Posterior cingulate gyrus (tissue), 11 donors: Measurements from ENCODE around the gene GRIK3.

ENCODE experiments used
- DNase-seq, 10 donors: peaks; one replicate each; pipeline versions ENCODE4 v3.0.0 to v3.0.0-alpha.2; 2020 to 2021; ENCODE audit warnings: mixed read lengths in 3 of 10
- intact Hi-C: fragments of 100-400 bp; cut with DNase I; formaldehyde crosslinking; loops from one replicate; pipeline ENCODE4 v1.15.1; 2023

Gene GRIK3

DNA sequence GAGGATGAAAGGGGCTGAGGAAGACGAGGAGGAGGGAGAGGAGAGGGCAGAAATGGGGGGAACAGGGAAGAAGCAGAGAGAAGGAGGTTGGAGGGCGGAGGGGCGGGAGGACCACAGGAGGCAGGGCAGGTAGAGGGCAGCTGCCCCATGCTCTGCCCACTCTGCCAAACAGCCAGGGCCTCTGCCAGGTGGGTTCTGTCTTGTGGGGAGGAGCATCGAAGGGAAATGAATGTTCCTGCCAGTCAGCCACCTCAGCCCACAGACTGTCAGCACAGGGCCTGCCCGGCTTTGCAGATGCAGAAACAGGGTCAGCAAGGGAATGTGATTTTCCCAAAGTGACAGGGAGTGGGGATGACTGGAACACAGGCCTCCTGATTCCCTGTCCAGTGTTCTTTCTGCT is 82.6 kb downstream of the GRIK3 start:
- intact Hi-C loops, result no loop called here
- DNase-seq, result peak in 1 of 10 donors; percentile 68

GRCh38 chr1:36951292-36951750 is 83.0 kb downstream of the GRIK3 start:
- intact Hi-C loops, result no loop called here
- DNase-seq, result no peak

DNA sequence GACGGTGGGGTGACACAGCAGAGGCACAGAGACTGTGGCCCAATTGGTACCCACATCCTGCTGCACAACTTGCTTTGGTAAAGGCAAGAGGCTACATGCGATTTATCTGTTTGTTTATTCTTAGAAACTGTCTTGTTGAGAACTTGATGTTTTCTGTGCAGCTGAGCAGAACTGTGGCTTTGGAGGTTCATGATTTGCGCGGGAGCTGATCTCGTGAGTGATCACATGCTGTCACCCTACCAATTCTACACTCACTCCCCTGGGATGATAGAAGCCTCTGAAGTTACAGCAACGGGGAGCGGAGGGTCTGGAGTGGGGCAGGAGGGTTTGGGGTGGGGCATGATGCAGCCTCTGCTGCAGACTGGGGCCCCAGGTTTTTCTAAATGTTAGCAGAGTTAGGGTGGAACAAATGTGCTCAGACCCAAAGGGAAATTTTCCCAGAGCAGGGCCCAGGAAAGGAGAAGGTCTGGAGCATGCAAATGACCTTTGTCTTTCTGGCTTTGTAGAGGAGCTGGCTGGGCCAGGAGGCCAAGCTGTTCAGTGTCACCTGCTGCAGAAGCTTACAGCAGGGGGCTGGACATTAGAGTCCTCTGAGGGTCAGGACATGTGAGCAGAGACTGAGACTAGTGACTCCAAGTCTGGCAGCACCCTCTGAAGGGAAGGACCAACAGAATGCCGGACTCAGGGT is 83.6 kb downstream of the GRIK3 start:
- peak in 1 of 10 donors; percentile 76 for DNase-seq
- intact Hi-C loops, result no loop called here

GRCh38 chr1:36948606-36949005 is 85.7 kb downstream of the GRIK3 start:
- DNase-seq, result peak in 2 of 10 donors; percentile 29 to 57
- intact Hi-C loops, result no loop called here

- peak in 1 of 10 donors; percentile 7 for DNase-seq
- intact Hi-C loops, result no loop called here
Observed at GRCh38 chr1:36948147-36948546, 86.2 kb downstream of the GRIK3 start.

GRCh38 chr1:36947384-36947783 is 86.9 kb downstream of the GRIK3 start:
- DNase-seq, result no peak
- intact Hi-C loops, result no loop called here

DNA sequence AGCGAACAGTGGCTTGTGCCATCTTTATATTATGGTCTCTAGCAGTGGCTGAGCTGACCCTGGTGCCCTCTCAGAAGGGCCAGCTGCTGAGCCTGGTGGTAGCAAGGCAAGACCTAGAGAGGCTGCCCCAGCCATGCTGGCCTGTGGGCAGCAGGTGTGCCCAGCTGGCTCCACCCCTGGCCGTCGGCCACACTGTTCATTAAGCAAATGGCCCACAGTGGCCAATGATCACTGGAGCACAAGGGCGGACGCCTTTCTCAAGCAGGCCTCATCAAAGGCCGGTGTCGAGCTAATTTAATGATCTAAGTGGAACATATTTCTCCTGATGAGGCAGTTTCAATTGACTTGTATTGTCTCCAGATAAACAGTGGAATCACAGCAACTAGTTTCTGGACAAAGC is 89.4 kb downstream of the GRIK3 start:
- DNase-seq, result peak in 1 of 10 donors; percentile 54
- intact Hi-C loops, result no loop called here

GRCh38 chr1:36942148-36942547 is 92.2 kb downstream of the GRIK3 start:
- DNase-seq, result peak in 1 of 10 donors; percentile 89
- intact Hi-C loops, result no loop called here

DNA sequence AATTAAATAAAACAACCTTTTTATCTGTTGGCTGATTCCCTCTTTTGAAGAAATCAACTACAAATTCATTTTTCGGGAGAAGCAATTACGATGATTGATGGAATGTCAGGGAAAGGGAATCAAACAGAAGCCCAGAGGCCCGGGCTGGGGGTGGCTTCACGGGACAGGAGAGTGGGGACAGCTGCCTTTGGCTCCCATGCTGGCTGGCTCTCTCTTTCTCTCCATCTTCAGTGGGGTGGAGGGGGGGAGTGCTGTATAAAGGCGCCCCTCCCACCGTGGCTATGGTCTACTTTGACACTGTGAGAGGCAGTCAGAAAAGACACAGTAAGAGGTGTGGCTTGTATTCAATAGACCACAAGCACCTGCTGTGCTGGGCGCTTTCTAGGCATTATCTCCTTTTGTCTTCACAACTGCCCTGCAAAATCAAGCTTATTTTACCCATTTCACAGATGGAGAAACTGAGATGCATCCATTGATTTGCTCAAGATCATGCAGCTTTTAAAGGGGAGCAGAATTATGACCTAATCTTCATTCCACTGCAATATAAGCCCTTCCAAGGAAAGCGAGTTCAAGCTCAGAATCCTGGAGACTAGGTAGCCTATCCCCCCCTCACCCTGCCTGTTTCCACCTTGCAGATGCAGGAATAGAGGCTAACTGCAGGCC is 92.9 kb downstream of the GRIK3 start:
- DNase-seq, result no peak
- intact Hi-C loops, result no loop called here

DNA sequence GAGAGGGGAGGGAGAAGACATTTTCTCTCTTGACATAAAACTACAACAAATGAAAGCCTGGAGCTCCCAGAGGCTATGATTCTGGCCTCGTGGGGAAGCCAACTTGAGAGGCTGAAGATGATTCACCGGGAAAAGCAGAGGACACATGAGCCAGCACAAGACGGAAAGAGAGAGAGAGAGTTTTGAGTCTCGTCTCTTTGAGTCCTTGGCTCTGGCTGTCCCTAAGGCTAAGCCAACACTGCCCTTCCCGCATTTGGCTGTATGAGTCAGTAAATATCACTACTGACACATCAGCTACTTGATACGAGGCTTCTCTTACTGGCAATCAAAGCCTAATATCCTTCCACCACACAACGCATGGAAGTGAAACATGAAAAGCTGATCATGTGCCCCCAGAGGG is 95.5 kb downstream of the GRIK3 start:
- intact Hi-C loops, result no loop called here
- no peak for DNase-seq

GRCh38 chr1:36937371-36937770 is 96.9 kb downstream of the GRIK3 start:
- intact Hi-C loops, result no loop called here
- DNase-seq, result no peak

DNA sequence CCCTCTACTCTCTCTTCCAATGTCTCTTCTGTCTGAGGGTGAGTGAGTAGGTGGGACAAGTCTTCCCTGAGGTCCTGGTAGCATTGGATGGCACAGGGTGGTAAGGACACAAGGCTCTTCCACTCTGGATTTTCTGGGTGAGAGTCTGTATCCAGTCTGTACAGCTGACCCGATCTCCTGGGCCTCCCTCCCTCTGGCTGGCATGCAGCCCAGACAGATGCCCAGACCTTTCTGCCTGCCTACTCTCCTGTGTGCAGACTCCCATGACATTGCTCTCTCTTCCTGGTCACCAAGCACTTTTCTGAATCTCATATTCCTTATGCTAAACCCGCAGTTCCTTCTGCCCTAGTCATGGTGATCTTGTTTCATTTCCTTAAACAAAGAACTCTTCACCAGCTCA is 100.3 kb downstream of the GRIK3 start:
- intact Hi-C loops, result no loop called here
- DNase-seq, result no peak

- no peak for DNase-seq
- intact Hi-C loops, result no loop called here
Observed at GRCh38 chr1:36927826-36928225, 106.5 kb downstream of the GRIK3 start.

DNA sequence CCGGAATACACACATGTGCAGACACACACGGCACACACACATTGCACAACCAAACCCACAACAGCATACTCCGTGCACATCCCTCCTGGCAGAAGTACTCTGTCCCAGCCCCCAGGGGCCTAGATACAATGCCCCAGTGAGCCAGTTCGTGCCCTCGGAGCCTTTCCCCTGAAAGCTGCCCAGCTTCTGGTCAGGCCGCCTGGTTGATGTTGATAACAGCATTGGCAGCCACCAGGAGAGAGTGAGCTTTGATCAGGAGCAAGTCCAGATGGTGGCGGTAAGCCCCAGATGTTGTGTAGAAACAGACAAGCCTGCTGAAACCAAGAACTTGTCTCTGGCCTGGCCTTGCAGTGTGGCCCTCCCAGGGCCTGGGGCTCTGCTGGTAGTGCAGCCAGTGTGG is 109.1 kb downstream of the GRIK3 start:
- intact Hi-C loops, result no loop called here
- no peak for DNase-seq

DNA sequence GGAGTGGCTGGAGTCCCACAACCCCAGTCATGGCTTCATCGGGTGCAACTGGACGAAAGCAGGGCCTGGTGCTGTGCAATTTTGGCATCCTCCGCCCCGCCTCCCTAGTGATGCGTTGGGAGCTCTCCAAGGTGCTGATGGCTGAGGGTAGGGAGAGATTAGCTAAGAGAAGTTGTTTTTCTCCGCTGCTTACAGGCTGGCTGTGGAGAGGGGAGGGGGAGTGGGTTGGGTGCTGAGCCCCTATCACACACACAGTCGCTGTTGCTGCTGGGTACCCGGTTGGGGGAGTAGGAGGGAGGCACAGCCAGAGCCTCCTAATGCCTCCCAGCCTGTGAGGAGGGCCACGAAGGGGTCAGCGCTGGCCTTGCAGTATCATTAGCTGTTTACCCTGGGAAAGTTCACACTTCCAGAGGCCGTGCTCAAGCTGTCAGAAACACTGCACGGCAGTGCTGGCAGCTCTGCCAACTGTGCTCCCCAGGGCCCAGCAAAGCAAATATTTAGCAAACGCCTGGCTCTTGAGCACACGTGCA is 110.0 kb downstream of the GRIK3 start:
- peak in 6 of 10 donors; percentile 34 to 85 (median 49) for DNase-seq
- intact Hi-C loops, result no loop called here

DNA sequence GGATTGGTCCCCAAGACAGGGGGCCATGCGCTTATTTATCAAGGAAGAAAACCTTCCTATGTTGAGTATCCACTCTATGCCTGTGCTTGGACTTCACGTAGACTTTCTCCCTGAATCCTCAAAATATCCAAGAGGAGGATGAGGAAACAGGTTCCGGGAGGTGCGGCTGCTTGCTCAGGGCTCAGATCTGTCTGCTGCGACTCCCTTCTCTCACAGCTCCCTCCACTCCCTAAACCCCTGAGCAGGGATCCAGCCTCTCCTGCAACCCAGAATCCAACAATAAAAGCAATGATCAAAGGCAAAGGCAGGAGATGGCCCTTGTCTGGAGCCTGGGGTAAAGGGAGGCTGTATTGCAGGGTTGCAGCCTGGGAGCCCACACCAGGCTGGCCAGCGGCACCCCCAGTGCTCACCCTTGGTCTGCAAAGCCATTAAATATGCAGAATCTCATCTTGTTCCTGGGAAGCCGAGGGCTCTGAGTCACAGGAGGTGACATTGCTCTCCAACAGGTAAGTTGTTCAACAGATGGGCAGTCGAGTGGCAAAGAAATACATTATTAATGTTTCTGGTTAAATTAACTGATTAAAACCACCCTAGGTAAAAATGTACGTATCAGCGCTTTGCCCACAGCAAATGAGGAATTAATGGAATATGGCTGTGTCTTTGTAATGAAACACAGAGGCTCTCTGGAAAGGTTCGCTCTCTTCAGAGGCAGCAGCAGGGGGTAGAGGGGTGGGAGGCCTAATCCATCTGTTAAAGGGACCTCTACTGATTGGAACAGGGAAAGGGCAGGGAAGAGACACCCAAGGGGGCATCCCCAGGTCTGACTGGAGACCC is 111.5 kb downstream of the GRIK3 start:
- DNase-seq, result no peak
- intact Hi-C loops, result no loop called here

DNA sequence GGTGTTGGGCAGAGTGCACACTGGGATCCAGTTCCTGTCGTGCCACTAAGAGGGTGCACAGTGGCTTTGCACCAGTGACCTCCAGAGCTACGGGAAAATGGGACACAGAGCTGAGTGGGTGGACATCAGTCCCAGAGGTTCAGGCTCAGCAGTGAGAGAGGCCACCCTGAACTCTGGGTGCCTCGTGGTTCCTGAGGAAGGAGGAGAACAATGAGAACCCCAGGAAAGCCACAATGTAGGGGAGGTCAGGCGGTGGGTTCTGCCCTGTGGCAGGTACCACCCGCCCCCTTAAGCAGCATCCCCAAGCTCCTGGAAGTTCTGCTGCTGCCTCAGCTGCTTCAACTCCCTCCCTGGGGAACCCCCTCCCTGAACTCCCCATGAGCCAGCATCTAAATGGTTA is 112.2 kb downstream of the GRIK3 start:
- DNase-seq, result no peak
- intact Hi-C loops, result no loop called here

DNA sequence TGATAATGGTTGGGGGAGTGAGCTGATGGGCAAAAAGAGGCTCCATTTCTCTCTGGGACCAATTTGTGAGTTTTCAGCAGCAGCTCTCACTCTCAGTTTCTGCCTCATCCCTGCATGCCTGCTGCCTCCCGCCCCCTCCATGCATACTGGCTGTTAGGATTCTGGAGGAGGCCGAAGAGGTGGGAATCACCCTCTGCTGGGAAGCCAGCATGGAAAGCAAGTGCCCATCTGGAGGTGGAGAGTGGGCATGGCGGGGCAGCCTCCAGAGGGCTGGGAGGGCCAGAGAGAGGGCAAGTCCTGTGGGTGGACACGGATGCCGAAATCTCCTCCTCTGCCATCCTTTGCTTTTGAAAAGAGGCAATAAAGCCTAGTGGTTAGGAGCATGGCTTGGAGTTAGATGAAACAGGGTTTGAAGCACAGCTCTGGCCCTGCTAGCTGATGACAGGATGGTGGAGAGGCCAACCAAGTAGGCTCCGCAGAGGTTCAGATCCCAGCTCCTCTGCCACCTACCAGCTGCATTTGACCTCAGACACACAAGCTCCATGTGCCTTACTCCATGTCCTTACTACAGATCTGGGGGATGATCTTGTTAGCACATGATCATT is 113.4 kb downstream of the GRIK3 start:
- DNase-seq, result peak in 3 of 10 donors; percentile 41 to 86 (median 73)
- intact Hi-C loops, result no loop called here

DNA sequence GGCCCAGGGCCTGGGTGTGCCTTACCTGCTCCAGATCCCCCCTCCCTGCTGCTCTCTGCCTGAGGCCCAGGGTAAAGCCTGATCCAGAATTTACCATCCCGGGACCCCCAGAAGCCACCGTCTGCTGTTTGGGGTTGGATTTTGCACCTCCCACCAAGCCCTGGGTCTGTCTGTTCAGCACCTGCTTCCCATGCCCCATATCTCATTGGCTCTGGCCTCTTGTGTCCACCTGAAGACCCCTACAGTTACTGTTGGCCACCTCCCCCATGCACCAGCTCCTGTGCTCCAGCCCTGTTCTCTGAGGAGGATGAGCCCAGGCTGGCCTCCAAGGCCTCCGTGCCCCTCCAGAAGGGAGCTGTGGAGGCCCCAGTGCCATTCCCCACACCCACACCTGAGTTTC is 113.9 kb downstream of the GRIK3 start:
- intact Hi-C loops, result no loop called here
- no peak for DNase-seq

- DNase-seq, result peak in 1 of 10 donors; percentile 81
- intact Hi-C loops, result no loop called here
Observed at GRCh38 chr1:36919491-36920145, 114.7 kb downstream of the GRIK3 start.
